Measurements from ENCODE around the gene TMEM9.

Gene TMEM9

DNA sequence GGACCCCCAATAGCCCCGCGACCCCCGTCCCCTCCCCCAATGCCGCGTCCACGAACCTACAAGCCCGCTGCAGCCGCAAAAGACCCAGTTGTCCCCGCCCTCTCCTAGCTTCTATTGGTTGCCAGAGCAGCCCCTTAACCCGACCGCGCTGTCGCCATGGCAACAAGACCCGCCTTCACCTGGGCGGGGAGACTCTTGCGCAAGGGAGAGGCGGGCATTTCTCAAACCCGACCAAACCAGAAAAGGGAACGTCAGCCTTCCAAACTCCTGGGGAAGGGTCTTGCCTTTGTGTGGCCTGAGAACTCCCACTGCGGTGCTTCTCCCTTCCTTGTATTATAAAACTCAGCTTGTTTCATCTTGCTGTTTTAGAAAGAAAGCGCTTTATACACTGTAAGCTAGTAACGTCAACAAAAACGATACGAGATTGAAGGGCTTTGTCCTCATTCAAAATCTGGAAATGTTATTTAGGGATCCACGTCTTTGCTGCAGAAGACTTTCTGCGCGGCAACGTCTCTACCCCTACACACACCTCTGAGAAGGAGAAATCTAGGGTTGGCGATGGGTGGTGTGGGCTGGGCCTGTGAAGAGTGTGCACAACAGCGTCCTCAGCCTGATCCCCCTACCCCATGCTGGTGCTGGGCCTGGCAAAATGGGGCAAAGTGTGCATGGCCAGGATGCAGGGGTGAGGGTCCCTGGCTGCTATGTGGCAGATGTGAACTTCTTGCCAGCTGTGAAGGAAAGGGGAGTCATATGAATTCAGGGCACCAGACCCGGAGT lies at the start of gene TMEM9:
TMEM9 (minus strand) TSS at position 86 of the 777 bp plus-strand sequence. CDS start 551 bp downstream, outside the sequence.
- DNase-seq = peak; percentile 99 to 100

DNA sequence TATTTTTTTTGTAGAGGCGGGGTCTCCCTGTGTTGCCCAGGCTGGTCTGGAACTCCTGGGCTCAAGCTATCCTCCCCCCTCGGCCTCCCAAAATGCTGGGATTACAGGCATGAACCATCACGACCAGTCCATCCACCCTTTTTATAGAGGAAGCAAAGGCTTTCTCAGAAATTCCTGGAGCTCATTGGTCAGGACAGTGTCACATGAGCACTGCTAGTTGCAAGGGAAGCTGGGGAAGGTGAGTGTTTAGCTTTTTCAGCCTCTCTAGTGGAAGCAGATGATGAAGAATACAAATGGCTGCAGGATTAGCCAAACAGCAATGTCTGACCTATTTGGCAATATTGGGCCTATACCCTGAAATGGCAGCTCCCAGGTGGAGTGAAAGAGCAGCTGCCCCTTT lies 44.3 kb upstream of the TMEM9 start:
- DNase-seq = no peak

DNA sequence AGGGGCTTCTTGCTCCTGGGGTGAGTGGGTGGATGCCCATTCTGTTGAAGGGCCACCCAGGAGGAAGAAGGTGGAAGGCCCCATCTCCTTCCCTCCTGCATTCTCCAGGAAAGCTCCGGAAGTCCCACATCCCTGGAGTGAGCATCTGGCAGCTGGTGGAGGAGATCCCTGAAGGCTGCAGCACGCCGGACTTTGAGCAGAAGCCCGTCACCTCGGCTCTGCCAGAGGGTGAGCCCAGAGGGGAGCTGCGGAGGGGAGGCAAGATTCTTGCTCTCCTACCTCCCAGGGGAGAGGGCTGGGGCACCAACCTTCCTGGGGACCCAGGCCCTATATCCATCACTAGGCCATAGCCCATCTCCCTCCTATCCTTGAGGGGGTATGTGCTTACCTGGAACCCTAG lies 39.8 kb upstream of the TMEM9 start:
- DNase-seq = no peak

DNA sequence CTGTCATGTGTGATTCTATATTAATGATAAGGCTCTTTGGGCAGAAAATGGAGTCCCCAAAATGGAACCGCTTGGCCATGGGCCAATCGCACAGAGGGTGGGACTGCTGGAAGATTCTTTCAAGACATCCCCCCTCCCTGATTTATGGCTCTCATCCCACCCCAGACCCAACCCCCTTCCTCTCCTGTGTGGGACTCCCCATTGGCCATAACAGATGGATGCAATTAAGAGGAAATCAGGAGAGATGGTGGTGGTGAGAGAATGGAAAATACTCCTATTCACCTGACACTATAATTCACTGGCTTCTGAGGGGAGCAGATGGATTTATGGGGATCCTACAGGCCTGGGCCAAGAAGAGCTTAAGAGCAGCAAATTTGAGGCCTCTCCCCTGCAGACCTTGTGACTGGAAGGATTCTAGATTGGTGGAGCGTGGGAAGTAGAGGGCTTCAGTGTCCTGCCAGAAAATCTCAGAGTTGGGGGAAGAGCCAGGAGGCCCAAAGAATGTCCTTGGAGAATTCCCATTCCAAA lies 38.1 kb upstream of the TMEM9 start:
- DNase-seq = no peak

DNA sequence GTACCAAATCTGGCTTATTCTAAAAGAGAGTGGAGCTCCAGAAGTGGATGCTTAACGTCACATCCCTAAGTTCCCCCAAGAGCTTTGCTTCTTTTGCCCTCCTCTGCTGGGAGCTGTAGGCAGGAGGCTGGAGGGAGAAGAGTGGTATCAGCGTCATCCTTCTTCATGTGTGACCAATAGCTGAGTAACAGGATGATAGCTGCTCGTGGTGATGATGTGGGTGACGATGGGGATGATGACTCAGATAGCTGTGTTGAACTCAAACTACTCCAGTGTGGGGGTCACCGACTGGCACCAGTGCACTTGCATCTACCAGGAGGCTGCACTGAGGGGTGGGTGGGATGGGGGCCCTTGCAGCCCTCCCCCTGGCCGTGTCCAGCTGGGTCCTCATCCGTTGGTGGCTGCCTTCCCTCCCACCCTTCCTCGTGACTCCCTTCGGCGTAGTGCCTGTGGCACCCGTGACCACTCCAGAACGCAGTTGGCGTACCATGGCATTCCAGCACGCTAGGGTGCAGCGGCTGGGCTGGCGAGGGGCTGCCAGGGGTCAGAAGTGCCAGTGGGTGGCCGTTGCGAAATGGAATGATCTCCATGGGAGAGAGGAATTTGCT lies 37.5 kb upstream of the TMEM9 start:
- peak; percentile 58 to 73 for DNase-seq

DNA sequence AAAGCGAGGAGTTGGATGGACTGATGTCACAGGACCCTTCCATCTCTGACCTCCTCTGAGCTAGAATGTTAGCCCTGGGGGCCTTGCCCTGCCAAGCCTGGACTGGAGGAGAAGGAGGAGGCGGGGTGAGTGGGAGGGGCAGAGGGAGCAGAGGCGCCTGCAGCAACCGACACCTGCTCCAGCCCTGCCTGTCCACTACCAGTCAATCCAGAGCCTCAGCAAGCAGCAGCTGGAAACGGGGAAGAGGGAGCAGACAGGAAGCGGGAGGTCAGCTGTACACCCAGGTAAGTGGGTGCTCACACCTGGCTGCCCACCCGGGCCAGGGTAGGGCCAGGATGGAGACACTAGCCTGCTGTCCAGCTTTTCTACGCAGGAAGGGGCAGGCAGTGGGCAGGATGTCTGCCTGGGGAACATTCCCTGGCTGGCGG lies 36.4 kb upstream of the TMEM9 start, which contains the start of gene IGFN1:
IGFN1 (plus strand) TSS at position 201 of the 428 bp plus-strand sequence. CDS start 2,470 bp downstream, outside the sequence.
- no peak for DNase-seq

DNA sequence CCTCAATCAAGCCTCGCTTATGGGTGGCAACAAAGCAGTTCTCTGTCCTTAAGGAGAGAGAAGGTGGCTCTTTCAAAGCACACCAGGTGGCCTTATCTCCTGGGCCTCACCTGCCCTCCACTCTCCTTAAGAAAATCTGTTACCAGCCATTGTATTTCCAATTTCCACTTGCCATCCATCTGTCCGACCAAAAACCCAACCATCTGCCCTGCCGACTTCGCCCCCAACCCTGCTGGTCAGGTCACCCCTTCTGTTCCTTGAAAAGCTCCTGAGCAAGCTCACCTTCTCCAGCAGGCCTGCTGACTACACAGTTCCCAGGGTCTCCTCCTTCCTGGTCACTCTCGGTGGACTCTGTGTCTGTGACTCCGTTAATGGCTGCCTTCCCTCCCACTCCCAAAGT lies 35.7 kb upstream of the TMEM9 start:
- DNase-seq = no peak

DNA sequence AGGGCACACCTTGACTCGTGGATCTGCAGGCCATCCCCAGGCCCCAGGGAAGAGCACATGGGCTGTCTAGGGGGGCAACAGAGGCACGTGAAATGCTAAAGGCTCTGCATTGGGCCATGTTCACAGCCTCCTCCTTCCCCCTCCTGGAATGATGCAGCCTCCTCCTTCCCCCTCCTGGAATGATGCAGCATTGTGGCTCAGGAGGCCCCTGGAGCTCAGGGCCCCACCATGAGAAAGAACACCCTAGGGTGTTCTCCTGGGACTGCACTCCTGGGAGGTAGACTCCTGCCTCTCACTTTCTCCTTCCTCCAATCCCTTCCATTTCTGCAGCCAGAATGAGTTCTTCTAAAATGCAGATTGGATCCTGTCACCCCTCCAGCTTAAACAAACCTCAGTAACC lies 34.8 kb upstream of the TMEM9 start:
- DNase-seq = no peak

DNA sequence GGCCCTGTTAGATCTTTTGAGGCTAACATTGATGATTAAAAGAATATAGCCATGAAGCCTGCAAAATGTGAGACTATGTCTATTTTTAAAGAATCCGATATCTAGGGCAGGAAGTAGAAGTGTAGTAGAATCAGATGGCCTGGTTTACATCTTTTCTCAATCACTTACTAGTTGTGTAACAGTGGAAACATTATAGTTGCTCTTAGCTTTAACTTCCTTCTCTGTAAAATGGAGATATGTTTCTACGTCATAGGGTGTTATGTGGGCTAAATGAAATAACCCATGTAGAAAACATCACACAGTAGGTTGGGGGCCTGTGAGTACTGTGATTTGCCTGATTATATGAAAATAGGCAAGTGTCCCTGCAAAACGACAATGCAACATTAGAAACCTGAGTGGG lies 31.9 kb upstream of the TMEM9 start:
- no peak for DNase-seq

DNA sequence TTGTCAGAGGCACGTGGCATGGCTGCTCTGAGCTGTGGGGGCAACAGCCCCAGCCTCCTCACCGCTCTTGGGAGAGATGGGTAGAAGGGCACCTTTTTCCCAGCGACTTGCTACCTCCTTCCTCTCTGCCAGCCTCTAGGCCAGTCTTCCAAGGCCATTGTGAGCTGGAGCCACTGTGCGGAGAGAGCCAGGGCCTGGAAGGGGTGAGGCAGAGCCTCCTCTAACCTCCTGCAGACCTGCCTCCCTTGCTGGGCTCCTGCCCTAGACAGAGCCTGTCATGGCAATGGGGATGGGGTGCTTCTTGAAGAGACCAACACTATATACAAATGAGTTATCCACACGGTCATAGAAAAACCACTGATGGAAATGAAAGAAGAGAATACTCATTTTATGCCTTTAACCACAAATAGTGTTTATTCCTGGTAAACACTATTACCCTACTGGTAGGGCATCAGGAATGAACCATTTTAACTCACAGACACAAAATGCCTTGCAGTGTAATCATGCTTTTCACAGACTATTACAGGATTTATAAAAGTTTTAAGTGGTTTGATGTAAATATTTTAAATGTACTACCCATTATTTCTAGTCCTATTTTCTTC lies 31.4 kb upstream of the TMEM9 start:
- no peak for DNase-seq

DNA sequence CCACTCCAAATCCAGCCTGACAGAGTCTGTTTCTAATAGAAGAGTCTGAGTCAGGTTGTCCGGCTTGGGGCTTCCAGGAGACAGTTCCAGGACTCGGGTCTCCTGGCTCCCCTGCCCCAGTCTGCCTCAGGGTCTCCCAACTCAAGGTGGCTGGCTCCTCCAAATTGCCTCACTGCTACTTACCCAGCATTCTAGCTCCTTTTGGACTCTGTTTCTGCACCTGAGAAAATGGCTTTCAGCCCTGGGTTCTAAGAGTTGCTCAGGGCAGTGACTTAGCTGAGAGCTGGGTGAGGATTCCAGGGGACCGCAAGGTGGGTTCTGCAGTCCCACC lies 30.8 kb upstream of the TMEM9 start:
- DNase-seq = no peak

DNA sequence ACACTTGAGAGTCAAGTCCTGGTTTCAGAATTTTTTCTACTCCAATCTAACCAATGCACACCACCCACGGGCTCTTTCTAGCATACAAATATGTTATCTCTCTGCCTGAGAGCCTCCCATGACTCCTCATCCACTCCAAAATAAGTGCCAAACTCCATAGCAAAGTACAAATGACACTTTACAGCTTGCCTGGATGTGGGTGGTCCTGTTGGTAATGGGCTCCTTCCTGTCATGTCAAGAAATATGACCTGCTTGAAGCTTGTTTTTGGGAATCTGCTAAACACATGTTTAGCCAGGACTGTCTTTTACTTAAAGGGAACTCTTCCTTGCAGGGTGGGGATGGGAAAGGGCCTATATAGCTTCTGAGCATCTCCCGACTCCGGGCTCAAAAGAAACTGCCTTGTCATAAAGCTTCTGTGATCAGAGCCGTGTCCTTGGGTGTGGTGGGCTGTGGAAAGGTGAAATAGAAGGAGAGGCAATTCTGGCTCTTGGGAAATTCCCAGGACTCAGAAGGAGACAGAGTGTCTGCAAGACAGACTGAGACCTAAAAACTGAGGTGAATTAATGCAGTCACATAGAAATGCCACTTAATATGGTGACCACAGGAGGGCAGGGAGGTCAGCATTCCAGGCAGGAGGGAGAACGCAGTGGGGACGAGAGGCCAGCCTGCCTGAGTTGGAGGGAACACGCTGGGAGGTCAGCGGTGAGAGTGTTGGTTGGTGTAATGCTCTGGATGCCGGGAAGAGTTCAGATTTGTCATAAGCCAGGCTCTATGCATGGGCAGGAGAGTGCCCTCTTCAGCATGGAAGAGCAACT lies 30.2 kb upstream of the TMEM9 start:
- DNase-seq = no peak

DNA sequence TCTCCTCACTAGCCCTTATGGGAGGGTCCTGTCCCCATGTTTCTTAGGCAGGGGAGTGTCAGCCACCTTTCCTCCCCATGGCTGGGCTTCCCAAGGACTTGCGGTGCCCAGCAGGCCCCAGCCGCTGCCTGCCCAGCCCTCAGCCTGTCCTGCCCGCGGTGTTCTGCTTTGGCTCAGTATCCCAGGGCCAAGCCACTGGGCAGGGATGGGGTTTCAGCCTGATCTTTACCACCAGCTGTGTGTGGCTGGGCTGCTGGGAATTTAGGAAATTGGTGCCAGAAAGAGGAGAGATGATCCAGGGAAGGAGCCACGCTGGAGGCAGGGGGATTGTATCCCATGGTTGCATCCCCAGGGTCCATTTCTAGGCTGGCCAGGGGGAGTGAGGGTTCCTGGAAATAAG lies 29.5 kb upstream of the TMEM9 start:
- DNase-seq = no peak

DNA sequence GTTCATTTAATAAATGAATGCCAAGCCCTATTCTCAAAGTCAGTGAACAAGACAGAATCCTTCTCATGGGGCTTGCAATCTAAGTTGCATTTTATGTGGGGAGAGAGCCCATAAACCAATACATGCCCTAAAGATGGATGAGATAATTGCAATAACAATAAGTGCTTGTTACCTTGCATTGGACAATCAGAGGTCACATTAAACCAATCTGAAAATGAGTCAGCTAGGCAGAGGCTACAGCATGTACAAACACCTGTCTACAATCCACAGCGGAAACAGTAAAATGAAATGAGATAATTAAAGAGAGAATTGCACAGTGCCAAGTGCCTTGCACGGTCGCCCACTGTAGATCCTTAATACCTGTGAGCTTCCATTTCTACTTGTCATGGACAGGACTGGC lies 28.9 kb upstream of the TMEM9 start:
- DNase-seq = no peak

DNA sequence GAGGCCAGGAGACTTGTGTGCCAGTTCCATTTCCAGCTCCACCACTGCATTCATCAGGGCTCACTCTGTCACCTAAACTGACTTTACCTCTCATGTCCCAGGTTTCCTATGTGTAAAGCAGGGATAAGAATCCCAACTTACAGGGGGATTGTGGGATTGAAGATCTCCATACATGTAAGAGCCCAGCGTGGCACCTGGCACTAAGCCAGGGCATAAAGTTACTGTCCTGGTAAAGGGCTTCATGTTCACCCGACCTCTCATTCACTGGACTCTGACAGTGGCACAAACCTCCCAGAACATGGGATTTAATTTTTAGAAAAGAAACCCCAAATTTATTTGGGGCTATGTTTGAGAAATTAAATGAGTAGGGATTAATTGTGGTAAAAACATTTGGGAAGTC lies 27.5 kb upstream of the TMEM9 start:
- DNase-seq = no peak

DNA sequence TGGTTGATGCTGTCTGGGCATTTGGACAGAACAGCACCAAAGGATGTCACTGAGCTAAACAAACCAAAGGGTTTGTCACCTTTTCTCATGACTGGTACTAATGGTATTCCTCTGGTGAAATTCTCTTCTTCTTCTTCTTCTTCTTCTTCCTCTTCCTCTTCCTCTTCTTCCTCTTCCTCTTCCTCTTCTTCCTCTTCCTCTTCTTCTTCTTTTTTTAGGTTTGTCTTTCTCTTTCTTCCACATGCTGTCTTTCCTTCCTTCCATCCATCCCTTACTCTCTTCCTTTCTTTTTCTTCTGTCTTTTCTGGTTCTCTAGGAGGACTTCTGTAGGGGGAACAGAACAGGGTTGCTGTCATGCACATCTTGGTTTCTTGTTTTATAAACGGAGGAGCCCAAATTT lies 27.0 kb upstream of the TMEM9 start:
- DNase-seq = no peak

DNA sequence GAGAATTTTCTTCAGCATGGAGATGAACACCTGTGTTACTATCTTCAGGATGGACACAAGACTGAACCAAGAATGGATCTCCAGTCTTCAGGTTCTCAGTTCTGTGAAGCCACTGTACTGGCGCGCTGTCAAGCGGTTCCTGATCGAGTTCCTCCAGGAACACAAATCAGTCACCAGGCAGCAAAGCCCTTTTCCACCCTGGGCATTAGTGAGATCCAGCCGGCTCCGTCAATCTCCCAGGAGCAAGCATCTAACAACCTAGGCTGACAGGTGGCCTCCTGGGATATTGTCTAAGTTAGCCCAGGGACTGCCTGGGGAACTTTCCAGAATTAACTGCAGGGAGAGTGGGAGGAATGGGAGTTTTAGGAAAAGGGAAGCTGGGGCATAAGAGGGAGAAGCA lies 26.6 kb upstream of the TMEM9 start:
- DNase-seq = no peak

DNA sequence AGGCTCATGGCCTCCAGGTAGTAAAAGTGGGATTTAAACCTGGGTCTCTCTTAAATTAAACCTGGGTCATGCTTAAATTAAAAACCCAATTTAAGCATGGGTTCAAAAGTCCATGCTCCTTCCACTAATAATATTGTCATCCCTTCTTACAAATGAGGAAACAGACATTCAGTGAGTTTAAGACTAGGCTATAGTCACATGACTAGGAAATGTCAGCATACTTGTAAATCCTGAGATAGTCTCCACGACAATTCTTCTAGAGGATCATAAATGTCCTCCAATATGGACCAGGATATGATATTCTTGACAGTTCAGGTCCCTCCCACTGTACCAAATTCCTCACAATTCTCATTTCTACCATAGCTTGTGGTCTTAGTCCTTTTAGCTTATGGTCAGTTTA lies 25.9 kb upstream of the TMEM9 start:
- no peak for DNase-seq

DNA sequence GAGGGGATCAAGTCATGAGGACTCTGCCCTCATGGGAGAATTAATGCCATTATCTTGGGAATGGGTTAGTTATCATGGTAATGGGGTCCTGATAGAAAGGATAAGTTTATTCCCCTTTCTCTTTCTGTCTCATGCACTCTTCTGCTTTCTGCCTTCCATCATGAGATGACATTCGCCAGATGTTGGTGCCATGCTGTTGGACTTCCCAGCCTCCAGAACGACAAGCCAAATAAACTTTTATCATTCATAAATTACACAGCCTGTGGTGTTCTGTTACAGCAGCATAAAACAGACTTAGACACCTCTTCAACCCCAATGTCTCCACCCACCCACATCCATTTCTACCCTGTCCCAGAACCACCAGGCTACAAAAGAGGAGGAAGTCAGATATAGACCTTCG lies 24.4 kb upstream of the TMEM9 start:
- DNase-seq = no peak

DNA sequence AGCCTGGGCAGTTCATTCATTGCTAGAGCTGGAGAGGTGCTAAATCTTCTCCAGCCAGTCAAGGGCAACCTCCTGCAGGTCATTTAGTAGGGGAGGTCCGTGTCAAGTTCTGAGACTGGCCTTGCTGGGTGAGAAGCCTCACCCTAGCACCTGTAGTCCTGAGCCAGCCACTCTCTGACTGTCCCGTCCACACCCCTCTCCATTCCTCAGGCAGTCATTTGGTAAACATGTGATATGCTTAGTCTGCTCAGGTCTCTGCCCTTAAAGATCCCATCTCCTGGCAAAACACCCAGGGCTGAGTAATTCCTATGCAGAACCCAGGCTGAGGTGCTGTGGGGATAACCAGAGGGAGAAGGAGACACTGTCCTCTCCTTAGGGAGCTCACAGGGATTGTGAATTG lies 22.7 kb upstream of the TMEM9 start:
- DNase-seq = no peak

DNA sequence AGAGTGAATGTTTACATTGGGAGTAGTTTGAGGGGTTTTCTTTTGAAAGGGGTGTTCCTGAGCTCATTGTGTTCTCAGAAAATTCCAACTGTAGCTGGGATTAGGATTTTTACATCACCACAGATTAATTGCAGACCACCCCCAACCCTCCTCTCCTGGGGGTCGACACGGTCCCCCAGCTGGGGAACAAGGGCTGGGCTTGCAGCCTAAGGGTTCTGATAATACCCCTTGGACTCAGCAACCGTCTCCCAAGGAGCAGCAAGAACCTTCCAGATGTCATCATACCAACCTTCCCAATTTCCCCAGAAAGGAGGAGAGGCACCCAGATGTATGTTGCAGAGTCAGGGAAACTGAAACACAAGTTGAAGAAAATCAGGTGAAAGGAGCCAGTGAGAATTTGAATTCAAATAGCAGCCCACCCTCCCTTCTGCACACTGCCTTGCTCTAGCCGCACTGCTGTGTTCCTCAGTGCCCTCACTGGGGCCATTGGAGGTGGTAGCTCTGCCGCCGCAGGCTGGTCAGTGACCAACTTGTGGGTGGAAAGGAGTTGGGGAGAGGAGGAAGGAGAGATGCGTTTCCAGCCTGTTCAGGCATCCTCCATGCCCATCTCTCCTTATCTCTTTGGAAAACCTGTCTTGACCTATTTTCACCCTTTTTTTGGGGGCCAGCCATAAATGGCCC lies 21.7 kb upstream of the TMEM9 start:
- no peak for DNase-seq

DNA sequence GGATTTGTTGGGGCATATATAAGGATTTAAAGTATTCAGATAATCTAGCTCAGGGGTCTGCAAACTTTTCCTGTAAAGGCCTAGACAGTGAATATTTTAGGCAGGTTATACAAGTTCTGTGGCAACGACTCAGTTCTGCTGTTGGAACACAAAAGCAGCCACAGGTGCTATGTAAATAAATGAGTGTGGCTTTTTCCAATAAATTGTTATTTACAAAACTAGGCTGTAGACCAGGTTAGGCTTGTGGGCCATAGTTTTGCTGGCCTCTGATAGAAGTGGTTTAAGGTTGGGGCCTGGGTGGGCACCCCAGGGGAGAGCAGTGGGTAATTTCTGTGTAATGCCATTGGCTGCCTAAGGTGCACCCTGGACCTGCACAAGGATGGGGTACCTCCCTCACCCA lies 19.5 kb upstream of the TMEM9 start:
- DNase-seq = no peak

Data from activated T-cell treated with anti-CD3 and anti-CD28 coated beads, Interleukin-2, amount 50 U/mL, for 48 hours (primary cell).